IMR-90 (cell line): ENCODE data around the gene BEGAIN. TPM values are rescaled to one million over a fixed set of nuclear protein-coding genes. Genes with fewer than 3 reads are reported as not detected.

Source experiments
- ATAC-seq: fragments of 200-7000 bp; cut with Tn5 transposase; 2 replicates; pipeline ENCODE4 v1.9.1; 2020; ENCODE audit warnings: low read depth, mild to moderate bottlenecking, moderate library complexity
- BruUV-seq: library from RNA; stranded (reverse); fragments of 400-500 nt; replicated peaks from 2 replicates; lab custom pipeline; 2021; lab: Mats Ljungman, UMichigan
- CTCF ChIA-PET: fragments of 300-600 bp; formaldehyde crosslinking; extraction: SDS; loops from one replicate; lab custom pipeline; 2021; ENCODE audit warnings: antibody characterized with exemption; lab: Yijun Ruan, JAX
- POLR2A ChIA-PET: fragments of 300-600 bp; sonication (Branson Sonifier 250); formaldehyde crosslinking; loops from one replicate; lab custom pipeline; 2022; ENCODE audit warnings: antibody characterized with exemption; ENCODE audit not compliant: unreplicated experiment; lab: Charles Lee
- DNase-seq: peaks from one replicate; pipeline ENCODE4 v3.0.0; 2013
- H2AFZ ChIP-seq: replicated peaks from 2 replicates; pipeline ENCODE3; 2013; ENCODE audit warnings: low read length, mild to moderate bottlenecking; ENCODE audit not compliant: poor library complexity
- H2AK5ac ChIP-seq: 2 replicates; pipeline ENCODE4 v1.6.1; 2013; ENCODE audit warnings: low read depth, low read length, inconsistent platforms
- H2AK9ac ChIP-seq: replicated peaks from 2 replicates; pipeline ENCODE3; 2013; ENCODE audit warnings: mild to moderate bottlenecking, low read depth, low read length, moderate library complexity; ENCODE audit not compliant: poor library complexity
- H2BK120ac ChIP-seq: 2 replicates; pipeline ENCODE4 v1.6.1; 2013; ENCODE audit warnings: low read depth, low read length, inconsistent platforms
- H2BK15ac ChIP-seq: 3 replicates; pipeline ENCODE4 v1.6.1; 2013; ENCODE audit warnings: low read depth, low read length, inconsistent platforms
- H2BK20ac ChIP-seq: 2 replicates; pipeline ENCODE4 v1.6.1; 2013; ENCODE audit warnings: low read depth, mild to moderate bottlenecking, inconsistent platforms, low read length, moderate library complexity
- H2BK5ac ChIP-seq: 2 replicates; pipeline ENCODE4 v1.6.1; 2013; ENCODE audit warnings: mild to moderate bottlenecking, low read depth, low read length, inconsistent platforms; ENCODE audit not compliant: poor library complexity, severe bottlenecking
- H3K14ac ChIP-seq: replicated peaks from 2 replicates; pipeline ENCODE4 v1.6.1; 2013; ENCODE audit warnings: low read depth, low read length, inconsistent platforms
- H3K18ac ChIP-seq: 2 replicates; pipeline ENCODE4 v1.6.1; 2013; ENCODE audit warnings: low read depth, low read length, control low read depth
- H3K23ac ChIP-seq: 2 replicates; pipeline ENCODE4 v1.6.1; 2013; ENCODE audit warnings: low read depth, low read length, inconsistent platforms
- H3K27ac ChIP-seq: 2 replicates; pipeline ENCODE4 v1.5.1; 2013; ENCODE audit warnings: mild to moderate bottlenecking, control low read depth, low read length; ENCODE audit not compliant: insufficient read depth
- H3K27me3 ChIP-seq: 2 replicates; pipeline ENCODE4 v1.6.1; 2013; ENCODE audit warnings: low read length; ENCODE audit not compliant: control insufficient read depth, insufficient read depth
- H3K36me3 ChIP-seq: 2 replicates; pipeline ENCODE4 v1.6.1; 2013; ENCODE audit warnings: low read length, mixed read lengths; ENCODE audit not compliant: control insufficient read depth, insufficient read depth
- H3K4ac ChIP-seq: 2 replicates; pipeline ENCODE4 v1.6.1; 2013; ENCODE audit warnings: low read depth, low read length, inconsistent platforms
- H3K4me1 ChIP-seq: 2 replicates; pipeline ENCODE4 v1.6.1; 2013; ENCODE audit warnings: low read length, mixed read lengths; ENCODE audit not compliant: control insufficient read depth, insufficient read depth
- H3K4me2 ChIP-seq: 2 replicates; pipeline ENCODE4 v1.6.1; 2013; ENCODE audit warnings: low read depth, mild to moderate bottlenecking, control low read depth, low read length, moderate library complexity
- H3K4me3 ChIP-seq: 2 replicates; pipeline ENCODE4 v1.5.1; 2013; ENCODE audit warnings: low read depth, mild to moderate bottlenecking, control low read depth, low read length, moderate library complexity; ENCODE audit not compliant: insufficient read depth
- H3K56ac ChIP-seq: 2 replicates; pipeline ENCODE4 v1.6.1; 2013; ENCODE audit warnings: low read length, inconsistent platforms; ENCODE audit not compliant: insufficient read depth; ENCODE audit errors: extremely low read depth
- H3K79me1 ChIP-seq, 2 experiments: 2 replicates each; pipeline ENCODE4 v1.6.1; 2013; ENCODE audit warnings: low read length in 2 of 2, inconsistent platforms in 1 of 2, low read depth in 1 of 2
- H3K9ac ChIP-seq: 2 replicates; pipeline ENCODE4 v1.6.1; 2013; ENCODE audit warnings: low read depth, low read length, control low read depth
- H3K9me1 ChIP-seq: 2 replicates; pipeline ENCODE4 v1.6.1; 2013; ENCODE audit warnings: low read length, inconsistent platforms; ENCODE audit not compliant: insufficient read depth
- H3K9me3 ChIP-seq: 2 replicates; pipeline ENCODE4 v1.6.1; 2013; ENCODE audit warnings: low read length; ENCODE audit not compliant: control insufficient read depth, insufficient read depth
- H4K20me1 ChIP-seq: 2 replicates; pipeline ENCODE4 v1.6.1; 2013; ENCODE audit warnings: low read length, inconsistent platforms; ENCODE audit not compliant: insufficient read depth
- H4K5ac ChIP-seq: 2 replicates; pipeline ENCODE4 v1.6.1; 2013; ENCODE audit warnings: mild to moderate bottlenecking, low read depth, low read length, control low read depth
- H4K8ac ChIP-seq, 2 experiments: 2 replicates each; pipeline ENCODE4 v1.6.1; 2013; ENCODE audit warnings: low read depth in 2 of 2, low read length in 2 of 2, control low read depth in 1 of 2, inconsistent platforms in 1 of 2
- H4K91ac ChIP-seq: 2 replicates; pipeline ENCODE4 v1.6.1; 2013; ENCODE audit warnings: low read depth, low read length, inconsistent platforms; ENCODE audit not compliant: insufficient read depth
- BHLHE40 ChIP-seq: fragments of 150-350 bp; IDR thresholded peaks from 2 replicates; pipeline ENCODE4 v1.6.1; 2016; ENCODE audit warnings: mild to moderate bottlenecking, low read depth, low read length
- CEBPB ChIP-seq: IDR thresholded peaks from 2 replicates; pipeline ENCODE4 v1.6.1; 2012; ENCODE audit warnings: low read depth, low read length, improper control_type of control experiment
- CHD1 ChIP-seq: IDR thresholded peaks from 2 replicates; pipeline ENCODE4 v1.6.1; 2012; ENCODE audit warnings: low read depth, low read length, improper control_type of control experiment
- FOS ChIP-seq: fragments of 150-350 bp; IDR thresholded peaks from 2 replicates; pipeline ENCODE4 v1.6.1; 2016; ENCODE audit warnings: low read depth, low read length
- MAFK ChIP-seq: IDR thresholded peaks from 2 replicates; pipeline ENCODE4 v1.6.1; 2012; ENCODE audit warnings: low read depth, low read length, improper control_type of control experiment
- MXI1 ChIP-seq: IDR thresholded peaks from 2 replicates; pipeline ENCODE4 v1.6.1; 2012; ENCODE audit warnings: low read depth, mild to moderate bottlenecking, low read length, moderate library complexity, borderline replicate concordance
- NFE2L2 ChIP-seq: fragments of 150-350 bp; IDR thresholded peaks from 2 replicates; pipeline ENCODE4 v1.6.1; 2016; ENCODE audit warnings: low read depth, mild to moderate bottlenecking, low read length
- POLR2A ChIP-seq: IDR thresholded peaks from 2 replicates; pipeline ENCODE4 v1.6.1; 2012; ENCODE audit warnings: mild to moderate bottlenecking, low read depth, low read length
- RAD21 ChIP-seq: IDR thresholded peaks from 2 replicates; pipeline ENCODE4 v1.6.1; 2012; ENCODE audit warnings: low read length, improper control_type of control experiment
- RFX5 ChIP-seq: IDR thresholded peaks from 2 replicates; pipeline ENCODE4 v1.8.0; 2012; ENCODE audit warnings: low read depth, mild to moderate bottlenecking, low read length, moderate library complexity
- SMC3 ChIP-seq: fragments of 150-350 bp; IDR thresholded peaks from 2 replicates; pipeline ENCODE4 v1.6.1; 2016; ENCODE audit warnings: low read depth, mild to moderate bottlenecking, antibody characterized with exemption, low read length, moderate library complexity
- WGBS, 2 experiments: methylation state at CpG; one replicate each; pipeline versions ENCODE4 v1.1.5 to v1.1.7; 2013; ENCODE audit warnings: missing lambda C conversion rate in 2 of 2; ENCODE audit not compliant: insufficient read length in 1 of 2; ENCODE audit errors: extremely low coverage in 2 of 2; 5-methylcytosine and 5-hydroxymethylcytosine counted together
- dilution Hi-C: fragments of 300-500 bp; cut with HindIII; formaldehyde crosslinking; loops from one replicate; pipeline ENCODE4 v1.14.3; 2018; ENCODE audit warnings: low sequenced_read_pairs; ENCODE audit not compliant: unreplicated experiment
- in situ Hi-C: fragments of 300-500 bp; cut with MboI; formaldehyde crosslinking; loops from 3 replicates; pipeline ENCODE4 v1.14.3; 2019; ENCODE audit warnings: low sequenced_read_pairs, inconsistent platforms, mixed read lengths
- intact Hi-C: fragments of 100-400 bp; cut with micrococcal nuclease; formaldehyde crosslinking; loops from 2 replicates; pipeline ENCODE4 v1.10.0; 2022
- polyA plus RNA-seq, 3 experiments: library from polyadenylated mRNA; depleted of rRNA; stranded (reverse); fragments of >200 nt; gene quantifications; 2 replicates each; pipeline ENCODE4 v1.2.3, GENCODE V29; 2012; ENCODE audit warnings: low replicate concordance in 1 of 3
- total RNA-seq: library from RNA; depleted of rRNA; stranded (reverse); fragments of >200 nt; gene quantifications from 2 replicates; pipeline ENCODE4 v1.2.3, GENCODE V29; 2012
- TF ChIP-seq, protein P1 (sequence below): conservative IDR thresholded peaks from 2 replicates; pipeline ENCODE4 v1.5.1; 2012; ENCODE audit warnings: mild to moderate bottlenecking, low read depth, low read length, improper control_type of control experiment
- TF ChIP-seq, protein P2 (sequence below): fragments of 150-350 bp; IDR thresholded peaks from 2 replicates; pipeline ENCODE4 v1.6.1; 2017; ENCODE audit warnings: mild to moderate bottlenecking, antibody characterized with exemption, low read length, low read depth

The BEGAIN gene
- total and polyA plus RNA-seq, 2 of the 4 experiments (the other 2 are of a cell fraction) = 0.18 to 0.99 TPM

DNA sequence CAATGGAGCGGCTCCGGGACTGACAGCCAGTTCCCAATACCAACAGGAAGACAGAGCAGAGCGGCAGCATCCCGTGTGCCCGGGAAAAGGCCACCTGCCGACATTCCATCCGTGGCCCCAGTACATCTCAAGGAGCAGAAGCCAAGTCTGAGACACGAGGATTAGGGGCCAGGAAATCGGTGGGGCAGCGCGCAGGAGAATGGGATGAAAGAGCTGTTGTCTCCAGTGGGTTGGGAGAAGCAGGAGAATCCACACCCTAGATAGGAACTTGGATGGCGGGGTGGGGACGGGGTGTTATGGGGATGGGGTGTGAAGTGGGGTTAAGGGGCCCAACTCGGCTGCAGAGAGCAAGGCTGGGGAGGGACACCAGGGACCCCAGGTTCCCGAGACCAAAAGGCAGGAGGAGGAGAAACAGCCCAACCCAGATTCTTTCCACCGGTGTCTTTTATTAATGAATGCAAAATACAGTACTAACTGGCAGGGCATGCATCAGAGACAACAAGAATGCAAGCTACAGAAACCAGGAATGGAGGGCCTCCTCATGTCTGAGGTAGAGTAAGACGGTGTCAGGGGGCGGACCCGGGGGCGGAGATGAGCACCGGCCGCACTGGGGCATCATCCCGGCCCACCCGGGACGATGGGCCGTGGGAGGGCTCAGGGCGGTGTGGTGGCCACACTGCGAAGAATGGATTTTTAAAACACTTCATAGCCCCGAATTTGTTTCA lies 50.3 kb downstream of the BEGAIN start:
- H3K23ac ChIP-seq = no peak overlapping the region
- H3K18ac ChIP-seq = no peak overlapping the region
- H3K14ac ChIP-seq = no peak overlapping the region
- H3K4ac ChIP-seq = no peak overlapping the region
- no peak overlapping the region for H4K5ac ChIP-seq
- dilution Hi-C loops (no loop called here), in situ Hi-C loops (no loop called here), intact Hi-C loops (no loop called here)
- no peak overlapping the region for H2AK5ac ChIP-seq
- H4K8ac ChIP-seq = no peak overlapping the region
- H2BK5ac ChIP-seq = no peak overlapping the region
- no peaks in the 10 kb centered on the region for H3K79me1 ChIP-seq
- DNase-seq = no peak
- no peaks in the 10 kb centered on the region for H3K36me3 ChIP-seq
- no peaks in the 10 kb centered on the region for H3K27me3 ChIP-seq
- H3K9me3 ChIP-seq = no peaks in the 10 kb centered on the region
- TF ChIP-seq, protein P1, sequence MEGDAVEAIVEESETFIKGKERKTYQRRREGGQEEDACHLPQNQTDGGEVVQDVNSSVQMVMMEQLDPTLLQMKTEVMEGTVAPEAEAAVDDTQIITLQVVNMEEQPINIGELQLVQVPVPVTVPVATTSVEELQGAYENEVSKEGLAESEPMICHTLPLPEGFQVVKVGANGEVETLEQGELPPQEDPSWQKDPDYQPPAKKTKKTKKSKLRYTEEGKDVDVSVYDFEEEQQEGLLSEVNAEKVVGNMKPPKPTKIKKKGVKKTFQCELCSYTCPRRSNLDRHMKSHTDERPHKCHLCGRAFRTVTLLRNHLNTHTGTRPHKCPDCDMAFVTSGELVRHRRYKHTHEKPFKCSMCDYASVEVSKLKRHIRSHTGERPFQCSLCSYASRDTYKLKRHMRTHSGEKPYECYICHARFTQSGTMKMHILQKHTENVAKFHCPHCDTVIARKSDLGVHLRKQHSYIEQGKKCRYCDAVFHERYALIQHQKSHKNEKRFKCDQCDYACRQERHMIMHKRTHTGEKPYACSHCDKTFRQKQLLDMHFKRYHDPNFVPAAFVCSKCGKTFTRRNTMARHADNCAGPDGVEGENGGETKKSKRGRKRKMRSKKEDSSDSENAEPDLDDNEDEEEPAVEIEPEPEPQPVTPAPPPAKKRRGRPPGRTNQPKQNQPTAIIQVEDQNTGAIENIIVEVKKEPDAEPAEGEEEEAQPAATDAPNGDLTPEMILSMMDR = no peak
- TF ChIP-seq MAFK (no peak), MXI1 (no peak), SMC3 (no peak), CEBPB (no peak), BHLHE40 (no peak), RFX5 (no peak), POLR2A (no peak), NFE2L2 (no peak), FOS (no peak), CHD1 (no peak), RAD21 (no peak)
- TF ChIP-seq, protein P2, sequence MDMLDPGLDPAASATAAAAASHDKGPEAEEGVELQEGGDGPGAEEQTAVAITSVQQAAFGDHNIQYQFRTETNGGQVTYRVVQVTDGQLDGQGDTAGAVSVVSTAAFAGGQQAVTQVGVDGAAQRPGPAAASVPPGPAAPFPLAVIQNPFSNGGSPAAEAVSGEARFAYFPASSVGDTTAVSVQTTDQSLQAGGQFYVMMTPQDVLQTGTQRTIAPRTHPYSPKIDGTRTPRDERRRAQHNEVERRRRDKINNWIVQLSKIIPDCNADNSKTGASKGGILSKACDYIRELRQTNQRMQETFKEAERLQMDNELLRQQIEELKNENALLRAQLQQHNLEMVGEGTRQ = no peak
- POLR2A ChIA-PET = no interaction called here
- H2AFZ ChIP-seq = no peak overlapping the region
- no peak overlapping the region for H3K9ac ChIP-seq
- 87% methylated on average over 12 of the region's 29 CpGs; no CpG with 5 or more reads in 1 of the 2 experiments for WGBS, 2 experiments
- no peak overlapping the region for H2BK20ac ChIP-seq
- no TSS peak for BruUV-seq
- CTCF ChIA-PET = no interaction called here
- no peak overlapping the region for H2BK15ac ChIP-seq
- H3K56ac ChIP-seq = no peak overlapping the region
- peaks cover 3% of the 10 kb centered on the region for H3K9me1 ChIP-seq
- no peak overlapping the region for H2AK9ac ChIP-seq
- H3K4me2 ChIP-seq = no peak overlapping the region
- no peak overlapping the region for H2BK120ac ChIP-seq
- H3K27ac ChIP-seq = no peak overlapping the region
- no peak overlapping the region for H3K4me3 ChIP-seq
- H4K91ac ChIP-seq = no peak overlapping the region
- no peaks in the 10 kb centered on the region; the same call in 1 of the 2 replicates for H3K4me1 ChIP-seq
- H4K20me1 ChIP-seq = no peaks in the 10 kb centered on the region
- ATAC-seq = no peak
